ENCODE measurements around the gene DNMT1. TPM values are rescaled to one million over a fixed set of nuclear protein-coding genes. Genes with fewer than 3 reads are reported as not detected.

The DNMT1 gene
- total RNA-seq, 2 donors from 2014 or later, result 31.6 to 48.7 TPM

- intact Hi-C loops (cut with DNase I, micrococcal nuclease), result no loop called here
- peak; percentile 97 for ATAC-seq
- DNase-seq, result peak; percentile 99
Measured at GRCh38 chr19:10106100-10106936, 88.4 kb downstream of the DNMT1 start, which contains the start of gene PPAN. TSS of gene PPAN (plus strand) at chr19:10106362. CDS start at chr19:10106395, 33 bp downstream.

GRCh38 chr19:10105509-10106099 lies 89.1 kb downstream of the DNMT1 start:
- no peak for DNase-seq
- ATAC-seq, result no peak
- intact Hi-C loops (cut with DNase I, micrococcal nuclease), result no loop called here

- intact Hi-C loops (cut with DNase I, micrococcal nuclease), result no loop called here
- ATAC-seq (no peak), DNase-seq (no peak)
Measured at GRCh38 chr19:10104665-10105508, 89.9 kb downstream of the DNMT1 start.

GRCh38 chr19:10104130-10104513 lies 90.6 kb downstream of the DNMT1 start:
- ATAC-seq (no peak), DNase-seq (no peak)
- intact Hi-C loops (cut with DNase I, micrococcal nuclease), result no loop called here

DNA sequence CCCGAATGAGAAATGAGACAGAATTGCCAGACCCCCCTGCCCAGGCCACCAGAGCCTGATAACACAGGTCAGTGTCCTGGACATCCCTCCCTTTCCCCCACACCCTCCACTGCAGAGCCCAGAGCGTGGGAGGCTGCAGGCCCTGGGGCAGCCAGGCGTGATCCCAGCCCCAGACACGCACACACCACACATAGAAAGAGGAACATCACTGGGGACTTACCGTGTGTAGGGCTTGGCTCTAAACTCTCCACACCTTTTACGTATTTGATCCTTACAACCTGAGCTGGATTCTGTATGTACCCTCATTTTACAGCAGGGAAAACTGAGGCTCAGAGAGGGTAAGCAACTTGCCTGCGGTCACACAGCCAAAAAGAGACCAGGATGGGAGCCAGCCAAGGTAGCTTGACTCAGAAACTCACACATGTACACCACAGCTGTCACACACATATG lies 91.9 kb downstream of the DNMT1 start:
- DNase-seq, result no peak
- no peak for ATAC-seq
- intact Hi-C loops (cut with DNase I, micrococcal nuclease), result no loop called here

DNA sequence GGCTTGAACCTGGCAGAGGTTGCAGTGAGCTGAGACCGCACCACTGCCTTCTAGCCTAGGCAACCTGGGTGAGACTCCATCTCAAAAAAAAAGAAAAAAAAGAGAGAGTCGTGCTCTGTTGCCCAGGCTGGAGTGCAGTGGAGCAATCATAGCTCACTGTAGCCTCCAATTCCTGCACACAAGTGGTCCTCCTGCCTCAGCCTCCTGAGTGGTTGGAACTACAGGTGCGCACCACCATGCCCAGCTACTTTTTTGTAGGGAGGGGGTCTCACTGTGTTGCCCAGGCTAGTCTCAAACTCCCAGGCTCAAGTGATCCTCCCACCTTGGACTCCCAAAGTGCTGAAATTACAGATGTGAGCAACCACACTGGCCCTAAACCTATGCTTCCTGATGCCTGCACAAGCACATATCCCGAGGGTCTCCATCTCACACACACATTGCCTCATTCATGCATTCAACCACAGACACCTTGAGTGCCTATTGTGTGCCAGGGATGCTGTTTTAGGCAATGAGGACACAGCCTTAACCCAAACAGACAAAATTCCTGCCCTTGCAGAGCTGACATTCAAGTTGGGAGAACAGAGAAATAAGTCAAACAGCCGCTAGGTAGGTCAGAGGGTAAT lies 94.5 kb downstream of the DNMT1 start:
- ATAC-seq (no peak), DNase-seq (no peak)
- intact Hi-C loops (cut with DNase I, micrococcal nuclease), result no loop called here

GRCh38 chr19:10096615-10096963 lies 98.2 kb downstream of the DNMT1 start:
- peak in 1 of 2 donors; percentile 47 for DNase-seq
- intact Hi-C loops (cut with DNase I, micrococcal nuclease), result no loop called here
- ATAC-seq, result no peak

GRCh38 chr19:10095948-10096614 lies 98.7 kb downstream of the DNMT1 start:
- intact Hi-C loops (cut with DNase I, micrococcal nuclease), result no loop called here
- ATAC-seq (peak; percentile 92), DNase-seq (peak; percentile 85 to 90)

DNA sequence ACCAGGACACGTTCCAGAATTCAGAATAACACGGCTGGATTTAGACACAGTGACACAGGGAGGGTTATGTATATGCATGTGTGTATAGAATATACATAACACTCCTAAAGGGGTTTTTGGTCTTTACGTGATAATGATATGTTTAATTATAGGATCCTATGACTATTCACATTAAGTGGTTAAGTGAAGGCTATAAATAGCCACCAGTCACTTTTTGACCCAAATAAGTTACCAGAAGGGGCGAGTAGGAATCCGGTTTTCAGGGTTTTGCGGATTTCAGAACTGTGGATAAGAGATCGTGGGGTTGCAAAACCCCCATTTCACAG lies 99.2 kb downstream of the DNMT1 start:
- no peak for ATAC-seq
- DNase-seq, result no peak
- intact Hi-C loops (cut with DNase I, micrococcal nuclease), result no loop called here

DNA sequence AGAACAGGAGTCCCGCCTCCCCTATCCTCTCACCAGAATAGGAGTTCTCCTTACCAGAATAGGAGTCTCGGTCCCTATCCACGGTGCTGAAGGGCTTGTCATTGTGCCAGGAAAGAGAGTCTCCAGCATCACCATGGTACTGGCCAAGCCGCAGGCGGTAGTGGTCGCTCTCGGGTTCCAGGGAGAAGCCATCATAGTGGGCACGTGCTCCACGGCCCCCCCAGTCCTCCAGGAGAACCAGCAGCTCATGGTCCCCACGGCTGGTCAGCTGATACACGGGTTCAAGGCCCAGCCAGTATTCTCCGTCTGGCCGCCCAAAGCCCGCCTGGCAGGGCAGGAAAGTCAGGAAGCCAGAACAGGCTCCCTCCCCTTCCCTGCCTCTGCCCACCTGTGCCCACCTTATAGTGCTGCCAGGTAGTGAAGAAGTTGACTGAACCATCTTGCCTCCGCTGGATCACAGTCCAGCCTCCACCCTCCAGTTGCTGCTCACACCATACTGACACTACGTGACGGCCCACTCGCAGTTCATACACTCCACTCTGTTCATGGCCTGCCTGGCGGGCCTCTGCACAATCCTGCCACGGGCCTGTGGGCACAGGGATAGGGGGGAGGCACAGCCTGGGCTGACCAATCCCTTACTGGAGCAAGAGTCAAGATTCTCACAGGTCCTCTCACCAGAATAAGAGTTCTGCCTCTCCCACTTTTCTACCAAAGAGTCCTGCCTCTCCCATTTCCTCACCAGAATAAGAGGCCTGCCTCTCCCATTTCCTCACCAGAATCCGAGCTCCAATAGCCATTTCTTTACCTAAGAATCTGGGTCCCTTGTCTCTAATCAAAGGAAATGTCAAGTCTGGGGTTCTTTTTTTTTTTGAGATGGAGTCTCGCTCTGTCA lies 101.2 kb downstream of the DNMT1 start:
- DNase-seq, result no peak
- intact Hi-C loops (cut with DNase I, micrococcal nuclease), result no loop called here
- no peak for ATAC-seq

- intact Hi-C loops (cut with DNase I, micrococcal nuclease), result no loop called here
- ATAC-seq (no peak), DNase-seq (no peak)
Measured at GRCh38 chr19:10092648-10093294, 102.0 kb downstream of the DNMT1 start.

- DNase-seq (no peak), ATAC-seq (no peak)
- intact Hi-C loops (cut with DNase I, micrococcal nuclease), result no loop called here
Measured at GRCh38 chr19:10091895-10092641, 102.7 kb downstream of the DNMT1 start.

GRCh38 chr19:10091370-10091687 lies 103.4 kb downstream of the DNMT1 start:
- ATAC-seq, result no peak
- no peak for DNase-seq

DNA sequence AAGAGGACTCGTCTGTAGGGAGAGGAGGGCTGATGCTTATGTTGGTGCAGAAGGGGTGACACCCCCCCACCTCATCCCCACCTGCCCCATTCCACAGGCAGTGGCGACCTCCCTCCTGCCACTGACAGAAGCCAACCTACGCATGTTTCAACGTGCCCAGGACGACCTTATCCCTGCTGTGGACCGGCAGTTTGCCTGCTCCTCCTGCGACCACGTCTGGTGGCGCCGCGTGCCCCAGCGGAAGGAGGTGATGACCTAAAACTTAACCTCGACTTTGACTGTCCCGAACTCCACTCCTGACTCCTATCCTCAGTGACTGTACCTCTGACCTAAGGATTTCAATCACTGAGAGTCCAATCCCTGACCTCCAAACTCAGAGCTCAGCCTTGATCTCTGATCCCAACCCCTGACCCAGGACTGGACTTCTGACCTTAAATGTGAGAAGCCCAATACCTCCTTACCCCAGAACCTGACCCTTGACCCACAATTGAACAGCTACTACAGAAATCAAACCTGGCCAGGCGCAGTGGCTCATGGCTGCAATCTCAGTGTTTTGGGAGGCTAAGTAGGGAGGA lies 104.9 kb downstream of the DNMT1 start:
- DNase-seq (no peak), ATAC-seq (no peak)
- intact Hi-C loops (cut with DNase I, micrococcal nuclease), result no loop called here

More at GRCh38 chr19:10091370-10091687, 103.4 kb downstream of the DNMT1 start:
- intact Hi-C loops (cut with DNase I, micrococcal nuclease), result no loop called here

- ATAC-seq (no peak), DNase-seq (no peak)
- intact Hi-C loops (cut with DNase I, micrococcal nuclease), result no loop called here
Measured at GRCh38 chr19:10088949-10089554, 105.7 kb downstream of the DNMT1 start.

Data from left colon (tissue), 2 donors.